GM06990 (cell line): ENCODE data around the gene LRR1.
"Not testable (repeated sequence)": the region's sequence is repeated elsewhere in the genome, so short reads cannot be mapped to it uniquely, and the experiment has no call there.

Source experiments
- DNase-seq: peaks from one replicate; pipeline ENCODE4 v3.0.0-alpha.2; 2011; ENCODE audit not compliant: insufficient read length; ENCODE audit errors: extremely low read depth
- H3K27me3 ChIP-seq: replicated peaks from 2 replicates; pipeline ENCODE4 v1.6.0; 2011; ENCODE audit warnings: low read length; ENCODE audit not compliant: control insufficient read depth, insufficient read depth
- H3K36me3 ChIP-seq: 2 replicates; pipeline ENCODE4 v1.5.1; 2011; ENCODE audit warnings: low read length; ENCODE audit not compliant: control insufficient read depth, insufficient read depth
- H3K4me3 ChIP-seq: replicated peaks from 2 replicates; pipeline ENCODE4 v1.5.1; 2011; ENCODE audit warnings: low read depth, mild to moderate bottlenecking, control low read depth, low read length
- CTCF ChIP-seq: IDR thresholded peaks from 2 replicates; pipeline ENCODE4 v1.5.1; 2011; ENCODE audit warnings: low read length, control low read depth, mild to moderate bottlenecking, inconsistent platforms; ENCODE audit not compliant: insufficient read depth, poor library complexity, severe bottlenecking

LRR1 gene

GRCh38 chr14:49641697-49642129, 43.0 kb downstream of the LRR1 start:
- no peak for DNase-seq
- TF ChIP-seq CTCF, result no peak
- no peaks in the 10 kb centered on the region for H3K27me3 ChIP-seq
- H3K4me3 ChIP-seq, result no peak overlapping the region
- peaks cover 4% of the 10 kb centered on the region for H3K36me3 ChIP-seq

- TF ChIP-seq CTCF, result no peak
- DNase-seq, result no peak
- Histone ChIP-seq H3K4me3 (no peak overlapping the region), H3K36me3 (peaks cover 2% of the 10 kb centered on the region), H3K27me3 (no peaks in the 10 kb centered on the region)
These were observed 43.4 kb downstream of the LRR1 start for GRCh38 chr14:49642163-49642562.

DNA sequence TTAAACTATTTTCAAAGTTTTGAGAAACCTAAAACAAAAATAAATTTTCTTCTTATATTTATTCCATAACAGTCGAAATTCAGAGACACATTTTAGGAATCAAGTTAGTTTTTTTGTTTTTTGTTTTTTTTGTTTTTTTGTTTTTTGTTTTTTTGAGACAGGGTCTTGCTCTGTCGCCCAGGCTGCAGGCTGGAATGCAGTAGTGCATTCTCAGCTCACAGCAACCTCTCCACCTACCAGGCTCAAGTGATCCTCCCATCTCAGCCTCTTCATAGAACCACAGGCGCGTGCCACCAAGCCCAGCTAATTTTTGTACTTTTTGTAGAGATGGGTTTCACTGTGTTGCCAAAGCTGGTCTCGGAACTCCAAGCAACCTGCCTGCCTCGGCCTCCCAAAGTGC, 54.8 kb downstream of the LRR1 start:
- no peak for DNase-seq
- H3K27me3 ChIP-seq, result no peaks in the 10 kb centered on the region
- no peak for TF ChIP-seq CTCF
- no peak overlapping the region for H3K4me3 ChIP-seq
- H3K36me3 ChIP-seq, result peaks cover 5% of the 10 kb centered on the region

DNA sequence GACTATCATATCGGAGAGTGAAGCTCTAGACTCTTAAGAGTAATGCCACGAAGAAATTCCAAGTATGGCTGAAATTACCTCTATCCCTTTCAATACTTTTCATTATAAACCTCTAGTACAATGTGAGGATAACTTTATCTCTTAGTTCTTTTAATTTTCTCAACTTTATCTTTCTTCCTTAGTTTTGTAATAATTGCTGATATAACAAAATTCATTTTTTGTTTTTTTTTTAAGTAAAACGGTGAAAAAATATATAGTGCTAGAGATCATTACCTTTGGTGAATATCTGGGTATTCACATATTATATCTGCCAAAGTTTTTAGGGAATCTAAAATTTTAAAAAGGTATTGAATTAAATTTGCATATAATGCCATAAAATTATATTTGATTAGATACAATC, 55.8 kb downstream of the LRR1 start:
- Histone ChIP-seq H3K27me3 (no peaks in the 10 kb centered on the region), H3K36me3 (peaks cover 5% of the 10 kb centered on the region), H3K4me3 (no peak overlapping the region)
- DNase-seq, result no peak
- no peak for TF ChIP-seq CTCF

DNA sequence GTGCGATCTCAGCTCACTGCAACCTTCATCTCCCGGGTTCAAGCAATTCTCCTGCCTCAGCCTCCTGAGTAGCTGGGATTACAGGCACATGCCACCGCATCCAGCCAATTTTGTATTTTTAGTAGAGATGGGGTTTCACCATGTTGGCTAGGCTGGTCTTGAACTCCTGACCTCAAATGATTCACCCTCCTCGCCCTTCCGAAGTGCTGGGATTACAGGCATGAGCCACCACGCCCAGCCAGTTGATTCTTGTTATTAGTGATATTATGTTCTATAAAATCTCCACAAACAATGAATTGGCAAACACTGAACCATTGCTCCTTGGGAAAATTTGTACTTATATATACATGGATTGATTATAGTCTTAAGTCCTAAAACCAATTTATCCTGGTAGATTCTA, 58.8 kb downstream of the LRR1 start:
- not testable (repeated sequence) for DNase-seq, H3K36me3 ChIP-seq, H3K27me3 ChIP-seq, H3K4me3 ChIP-seq

GRCh38 chr14:49659526-49660455, 61.1 kb downstream of the LRR1 start:
- H3K4me3 ChIP-seq, result no peak overlapping the region
- TF ChIP-seq CTCF, result no peak
- H3K36me3 ChIP-seq, result no peaks in the 10 kb centered on the region
- no peaks in the 10 kb centered on the region for H3K27me3 ChIP-seq
- DNase-seq, result no peak
